CD1c-positive myeloid dendritic cell (primary cell): Measurements from ENCODE around the gene TRHDE.
A peak's percentile ranks its signal among the peaks of the same experiment; 100 is the strongest.

ENCODE experiments used
- DNase-seq: peaks from one replicate; pipeline ENCODE4 v3.0.0-alpha.2; 2016; ENCODE audit errors: extremely low spot score

TRHDE gene

DNA sequence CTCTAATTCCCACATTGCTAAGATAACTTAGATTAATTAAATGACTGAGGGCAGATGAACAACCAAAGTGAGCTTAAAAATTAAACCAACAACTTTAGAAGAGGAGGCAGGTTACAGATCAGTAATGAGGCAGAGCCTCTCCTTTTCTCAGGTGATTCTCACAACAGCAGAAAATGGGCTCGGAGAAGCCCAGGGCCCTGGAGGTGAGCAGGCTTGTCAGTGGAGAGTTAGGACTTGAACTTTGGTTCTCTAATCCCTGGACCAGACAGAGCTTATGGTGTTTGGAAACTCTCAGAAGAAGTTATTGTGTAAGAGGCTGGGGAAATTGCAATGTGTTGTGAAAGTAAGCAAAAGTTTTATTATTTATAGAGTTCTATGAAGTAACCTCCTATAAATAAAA lies 2.8 kb downstream of the TRHDE start:
- DNase-seq: peak; percentile 31

DNA sequence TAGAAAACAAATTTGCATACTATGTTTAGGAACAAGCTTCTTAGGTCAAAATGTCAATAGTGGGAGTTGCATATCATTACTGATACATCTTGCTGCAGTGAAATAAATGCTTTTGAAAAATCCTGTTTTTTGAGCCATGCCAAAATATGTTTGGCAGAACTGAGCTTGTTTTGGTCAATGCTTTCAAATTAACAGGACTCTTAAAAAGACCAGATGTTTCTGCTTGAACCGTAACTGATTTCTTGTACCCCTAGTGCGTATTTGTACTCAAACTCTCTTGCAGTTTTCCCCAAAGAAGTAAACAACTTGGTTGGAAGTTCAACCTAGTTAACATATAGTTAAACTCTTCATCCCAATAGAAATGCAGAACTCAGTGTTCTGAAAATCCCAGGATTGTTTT lies 3.4 kb downstream of the TRHDE start:
- no peak for DNase-seq

DNA sequence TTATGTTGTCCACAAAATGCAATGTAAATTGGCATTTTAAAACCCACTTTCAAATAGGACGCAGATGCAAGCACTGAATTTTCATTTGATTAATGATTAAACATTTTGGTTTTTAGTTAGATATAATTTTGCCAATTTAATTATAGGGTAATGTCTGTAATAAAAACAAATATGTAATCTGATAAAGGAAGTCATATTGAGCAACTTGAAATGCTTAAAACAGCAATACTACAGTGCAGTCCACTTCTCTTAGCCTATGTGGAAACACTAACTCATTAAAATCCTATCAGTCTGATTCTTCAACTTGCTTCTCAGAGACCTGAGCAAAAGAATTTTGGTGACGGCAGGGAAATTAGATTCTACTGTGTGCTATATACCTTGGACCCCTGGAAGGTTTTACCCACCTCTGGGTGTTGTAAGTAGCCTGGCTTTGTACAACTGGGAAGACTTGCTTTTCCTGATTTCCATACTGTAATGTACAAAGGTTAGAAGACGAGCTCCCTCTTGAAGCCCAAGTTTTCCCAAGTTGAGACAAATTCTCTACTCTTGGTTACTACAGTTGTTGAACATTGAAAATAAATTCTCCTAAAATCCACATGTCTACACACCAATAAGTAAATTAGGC lies 4.1 kb downstream of the TRHDE start:
- DNase-seq: no peak

DNA sequence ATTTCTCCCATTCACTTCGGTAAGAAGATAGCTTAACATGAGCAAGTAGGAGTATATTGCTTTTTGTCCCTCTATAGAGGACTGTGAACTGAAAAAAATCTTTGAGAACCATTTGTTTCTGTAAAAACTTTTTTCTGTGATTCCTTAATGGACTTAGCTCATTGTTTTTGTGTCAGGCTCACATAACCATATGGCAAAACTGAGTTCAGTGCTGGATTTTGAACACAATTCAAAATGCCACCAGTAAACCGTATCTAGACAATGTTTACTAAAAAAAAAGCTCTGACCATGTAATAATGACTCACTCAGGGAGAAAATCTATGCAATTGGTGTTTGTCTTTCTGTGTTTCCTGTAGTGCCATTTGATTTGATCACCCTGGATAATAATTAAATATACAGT lies 5.2 kb downstream of the TRHDE start:
- no peak for DNase-seq

DNA sequence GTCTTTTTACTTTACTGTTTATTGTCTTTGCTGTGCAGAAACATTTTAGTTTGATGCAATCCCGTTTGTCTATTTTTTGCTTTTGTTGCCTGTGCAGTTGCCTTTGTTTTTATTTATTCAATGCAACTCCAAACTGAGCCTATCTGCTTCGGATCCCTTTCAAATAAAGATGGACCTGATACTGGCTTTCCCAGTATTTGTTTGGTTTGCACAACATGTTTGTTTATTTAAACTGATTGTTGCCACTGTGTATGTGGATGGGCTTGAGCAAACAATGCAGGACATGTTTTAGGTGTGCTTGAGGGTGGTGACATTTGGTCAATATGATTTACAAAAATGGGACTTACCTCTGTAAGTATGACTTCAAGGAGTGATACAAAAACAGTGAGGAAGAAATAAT lies 6.7 kb downstream of the TRHDE start:
- no peak for DNase-seq

DNA sequence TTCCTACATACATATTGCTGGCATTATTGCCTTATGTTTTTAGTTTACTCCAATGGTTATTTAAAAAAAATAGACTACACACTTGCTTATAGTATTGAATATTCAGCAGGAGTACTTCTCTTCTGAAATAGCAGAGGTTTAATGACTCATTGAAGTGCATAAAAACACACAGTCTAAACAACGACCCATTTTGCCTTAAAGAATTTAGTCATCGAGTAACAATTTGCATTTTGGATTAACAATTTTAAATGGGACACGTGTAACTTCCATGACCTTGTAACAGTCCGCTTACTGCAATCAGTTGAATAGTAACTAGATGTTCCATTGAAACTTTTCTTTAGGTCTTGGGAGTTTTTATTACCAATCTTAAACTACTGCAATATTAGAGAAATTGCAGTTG lies 9.0 kb downstream of the TRHDE start:
- no peak for DNase-seq

DNA sequence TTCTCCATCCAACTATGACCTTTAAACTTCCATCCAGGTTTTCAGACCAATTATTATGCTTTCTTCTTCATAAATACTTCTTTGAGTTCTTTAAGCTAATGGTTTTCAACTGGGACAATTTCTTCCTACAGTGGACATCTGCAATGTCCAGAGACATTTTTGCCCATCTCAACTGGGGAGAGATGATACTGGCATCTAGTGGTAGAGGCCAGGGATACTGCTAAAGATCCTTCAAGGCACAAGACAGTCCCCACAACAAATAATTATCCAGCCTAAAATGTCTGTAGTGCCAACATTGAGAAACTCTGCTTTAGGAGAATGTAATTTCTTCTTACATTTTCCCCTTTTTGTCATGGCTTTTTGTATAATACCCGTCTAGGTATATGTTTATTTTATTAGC lies 10.6 kb downstream of the TRHDE start:
- no peak for DNase-seq

DNA sequence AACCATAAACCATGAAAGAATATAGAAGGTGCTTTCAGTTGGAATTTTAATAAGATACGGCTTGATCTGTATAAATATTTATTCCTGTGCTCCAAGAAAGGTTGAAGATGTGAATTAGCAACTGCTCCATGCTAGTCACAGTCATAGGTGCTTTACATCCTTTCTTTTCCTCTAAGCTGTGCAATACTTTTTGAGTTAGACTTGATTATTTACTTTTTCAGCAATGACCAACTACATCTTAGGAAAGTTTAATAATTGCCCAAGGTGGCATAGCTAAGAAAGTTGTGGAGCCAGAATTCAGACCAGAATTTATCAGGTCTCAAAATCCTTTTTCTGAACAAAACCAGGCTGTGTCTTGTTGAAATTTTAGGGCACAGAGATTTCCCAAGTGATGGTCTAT lies 13.7 kb downstream of the TRHDE start:
- no peak for DNase-seq

DNA sequence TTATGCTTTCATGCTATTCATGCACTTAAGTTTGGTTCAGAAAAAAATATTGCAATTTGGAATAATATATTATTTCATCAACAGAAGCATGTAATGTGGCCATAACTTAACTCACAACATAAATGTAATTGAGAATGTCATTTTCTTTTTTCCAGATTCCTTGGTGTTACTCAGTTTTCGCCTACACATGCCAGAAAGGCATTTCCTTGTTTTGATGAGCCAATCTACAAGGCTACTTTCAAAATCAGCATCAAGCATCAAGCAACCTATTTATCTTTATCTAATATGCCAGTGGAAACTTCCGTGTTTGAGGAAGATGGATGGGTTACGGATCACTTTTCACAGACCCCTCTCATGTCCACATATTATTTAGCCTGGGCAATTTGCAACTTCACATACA lies 14.4 kb downstream of the TRHDE start:
- DNase-seq: no peak

DNA sequence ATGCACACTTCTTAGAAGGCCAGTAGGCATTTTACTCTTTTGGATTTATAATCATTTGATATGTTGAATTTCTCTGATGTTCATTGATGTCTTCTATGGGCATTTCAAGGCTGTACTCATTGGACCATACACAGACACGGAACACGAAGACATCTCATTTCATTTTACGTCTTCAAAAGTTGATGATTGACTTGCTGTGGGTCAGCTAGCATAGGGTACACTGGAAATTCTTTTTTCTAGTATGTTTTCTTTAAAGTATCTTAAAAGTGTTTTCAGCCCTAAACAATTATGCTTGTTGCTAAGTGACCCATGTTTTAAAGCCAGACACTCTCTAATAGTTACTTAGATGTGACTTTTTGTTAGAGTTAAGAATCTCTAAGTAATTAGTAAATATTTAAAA lies 16.3 kb downstream of the TRHDE start:
- no peak for DNase-seq

DNA sequence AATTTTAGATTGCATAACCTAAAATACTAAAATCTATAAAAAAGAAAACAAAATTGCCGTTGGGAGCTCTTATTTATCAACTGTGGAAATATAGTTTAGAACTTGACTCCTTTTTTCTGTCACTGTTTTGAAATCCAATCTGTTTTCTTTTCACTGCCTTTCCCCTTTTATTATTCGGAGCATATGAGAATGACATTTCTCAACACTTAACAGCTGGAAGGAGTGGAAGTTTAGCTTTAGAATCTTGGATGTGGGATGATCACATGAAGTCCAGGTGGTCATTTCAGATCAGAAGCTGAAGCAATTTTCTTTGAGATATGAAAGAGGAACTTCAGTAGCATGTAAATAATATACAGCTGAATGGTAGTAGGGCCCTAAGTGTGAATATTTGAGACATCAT lies 16.7 kb downstream of the TRHDE start:
- DNase-seq: no peak

DNA sequence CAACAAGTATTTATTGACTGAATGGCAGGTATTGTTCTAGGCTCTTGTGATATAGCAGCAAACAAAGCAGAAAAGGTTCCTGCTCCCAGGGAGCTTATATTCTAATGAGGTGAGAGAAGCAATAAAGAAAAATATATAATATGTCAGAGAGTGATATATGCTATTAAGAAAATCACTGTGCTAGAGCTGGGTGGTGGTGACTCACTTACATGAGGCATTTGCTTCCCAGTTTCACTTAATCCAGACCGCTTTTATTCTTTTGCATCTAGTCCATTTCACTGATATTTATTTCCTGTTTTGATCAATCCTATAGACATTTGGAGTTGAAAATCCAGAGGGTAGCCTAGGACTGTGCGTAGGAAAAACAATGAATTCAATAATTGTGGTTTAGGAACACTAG lies 17.5 kb downstream of the TRHDE start:
- no peak for DNase-seq

DNA sequence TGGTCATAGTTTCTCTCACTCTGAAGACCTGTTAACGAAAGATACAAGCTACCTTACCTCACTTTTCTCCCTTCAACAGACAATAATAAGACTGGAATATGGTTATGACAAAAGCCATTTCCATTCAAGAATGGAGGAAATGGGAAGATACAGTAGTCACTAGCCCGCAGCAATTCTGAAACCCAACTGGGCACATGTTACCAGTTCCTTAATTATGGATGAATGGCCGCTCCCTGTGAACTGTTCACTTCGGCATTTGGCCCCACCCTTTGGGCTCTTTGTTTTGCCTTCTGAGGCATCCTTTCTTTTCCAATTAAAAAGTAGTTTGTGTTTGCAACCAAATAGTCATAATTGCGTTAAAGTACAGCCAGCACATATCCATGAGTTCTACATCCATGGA lies 19.0 kb downstream of the TRHDE start:
- DNase-seq: no peak

DNA sequence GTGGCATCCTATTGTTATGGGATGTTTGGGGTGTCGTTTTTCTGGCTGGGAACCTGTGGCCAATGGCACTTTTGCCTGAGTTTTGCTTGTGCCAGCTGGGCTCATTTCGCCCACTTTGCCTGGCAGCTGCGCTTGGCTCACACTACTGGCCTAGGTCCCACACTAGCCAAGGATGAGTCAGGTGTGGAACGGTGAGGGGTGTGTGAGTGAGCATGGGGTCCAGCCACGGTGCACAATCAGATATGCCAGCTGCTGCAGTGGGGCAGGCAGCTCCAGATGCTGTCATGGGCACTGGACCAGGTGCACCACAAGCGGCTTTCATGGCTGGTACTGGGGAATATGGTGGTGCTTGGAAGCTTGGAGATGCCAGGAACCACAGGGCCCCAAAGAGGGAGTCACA lies 21.5 kb downstream of the TRHDE start:
- DNase-seq: no peak

DNA sequence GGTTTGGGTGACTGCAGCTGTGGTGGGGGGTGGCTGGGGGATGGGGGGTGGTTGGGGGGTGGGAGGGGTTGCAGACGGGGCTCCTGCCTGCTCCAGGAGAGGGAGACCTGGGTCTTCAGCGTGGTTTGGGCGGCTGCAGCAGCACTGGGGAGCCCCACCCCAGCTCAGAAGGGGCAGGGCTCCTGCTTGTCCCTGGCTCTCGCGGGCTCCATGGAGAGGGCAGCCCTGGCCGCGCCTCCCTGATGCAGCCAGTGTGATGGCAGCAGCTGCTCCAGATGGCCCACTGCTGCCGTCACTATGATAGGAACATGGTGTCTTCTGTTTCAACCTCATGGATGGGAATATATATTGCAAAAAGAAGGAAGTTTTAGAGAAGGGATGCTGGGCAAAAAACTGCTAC lies 22.9 kb downstream of the TRHDE start:
- DNase-seq: no peak

DNA sequence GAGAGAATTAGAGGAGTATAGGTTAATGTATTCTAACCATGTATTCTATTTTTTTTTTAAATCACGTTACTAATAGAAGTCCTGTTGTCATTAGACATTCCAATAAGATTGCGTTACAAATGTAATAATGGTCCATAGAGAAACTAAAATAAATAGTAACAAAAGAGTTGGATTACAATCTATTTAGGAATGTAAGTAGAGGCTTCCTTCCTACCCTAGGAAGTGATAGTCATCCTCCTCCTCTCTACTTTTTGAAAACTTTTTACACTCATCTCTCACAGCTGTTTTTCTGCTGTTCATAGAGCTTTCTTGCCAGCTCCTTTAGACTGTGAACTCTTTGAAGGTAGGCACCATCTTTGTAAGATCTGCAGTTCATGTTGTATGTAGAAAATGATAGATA lies 23.6 kb downstream of the TRHDE start:
- no peak for DNase-seq

DNA sequence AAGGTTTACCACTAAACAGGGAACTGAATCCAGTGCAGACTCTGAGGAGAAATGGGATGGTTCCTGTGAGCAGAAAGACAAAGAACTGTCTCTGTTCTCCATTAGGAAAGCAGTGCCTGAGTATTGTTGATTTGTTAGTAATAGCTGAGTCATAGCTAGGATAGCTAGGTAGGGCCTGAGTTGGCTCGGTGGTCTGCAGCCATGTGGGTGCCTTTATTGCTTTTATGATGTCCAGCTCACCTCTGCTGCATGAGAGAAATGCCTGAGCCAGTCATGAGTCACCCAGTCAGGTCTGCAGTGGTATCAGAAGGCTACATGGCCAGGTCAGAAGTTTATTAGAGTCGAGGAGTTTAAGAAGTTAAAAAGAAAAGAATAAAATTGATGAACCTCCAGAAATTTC lies 24.2 kb downstream of the TRHDE start:
- DNase-seq: no peak

DNA sequence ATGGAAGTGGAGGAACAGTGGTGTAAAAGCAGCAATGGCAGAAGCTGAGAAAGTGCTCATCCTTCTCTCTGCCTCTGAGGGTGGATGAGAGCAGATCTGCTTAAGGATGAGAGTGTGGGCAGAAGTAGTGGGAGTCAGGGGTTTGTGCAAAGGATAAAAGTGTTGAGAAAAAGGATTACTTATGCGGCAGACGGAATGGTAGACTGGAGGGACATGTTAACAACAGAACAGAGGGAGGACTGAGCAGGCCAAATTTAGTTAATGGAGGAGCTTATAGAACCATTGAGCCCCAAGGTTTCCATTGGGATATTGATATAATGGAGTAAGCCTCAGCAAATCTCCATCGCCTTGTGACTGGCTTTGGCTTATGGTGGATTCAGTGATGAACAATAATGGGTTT lies 25.5 kb downstream of the TRHDE start:
- no peak for DNase-seq

DNA sequence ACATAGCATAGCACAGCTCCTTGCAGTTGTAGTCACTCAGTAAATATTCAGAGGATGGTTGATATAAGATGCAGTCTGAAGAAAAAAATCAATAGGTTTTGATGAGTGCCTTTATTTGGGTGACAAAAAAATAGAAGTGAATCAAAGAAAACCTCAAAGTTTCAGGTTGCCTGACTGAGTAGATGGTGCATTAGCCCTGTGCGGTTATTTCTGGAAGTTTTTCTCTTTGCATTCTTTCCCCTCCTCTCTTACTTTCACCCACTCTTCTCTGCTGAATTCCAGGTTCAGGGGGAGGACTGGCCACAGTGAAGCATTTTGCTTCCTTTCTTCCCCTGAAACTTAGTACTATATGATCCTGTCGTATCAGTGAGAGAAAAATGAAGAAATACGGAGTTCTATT lies 28.6 kb downstream of the TRHDE start:
- no peak for DNase-seq

DNA sequence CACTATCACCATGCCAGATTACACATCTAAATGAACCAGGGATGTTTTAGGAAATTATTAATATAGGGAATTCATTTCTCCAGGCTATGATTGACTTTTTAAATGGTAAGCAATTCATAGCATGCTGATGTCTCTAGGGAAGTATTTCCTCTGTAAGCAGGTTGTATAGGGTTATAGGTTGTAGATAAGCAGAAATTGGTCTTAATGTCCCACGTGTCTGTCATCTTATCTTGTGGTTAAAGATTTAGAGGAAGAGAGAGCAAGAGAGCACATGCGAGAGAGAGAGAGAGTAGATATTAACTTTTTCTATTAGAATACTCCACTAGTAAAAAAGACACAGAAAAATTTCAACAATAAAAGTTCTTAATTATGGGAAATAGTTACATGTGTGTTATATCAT lies 32.6 kb downstream of the TRHDE start:
- no peak for DNase-seq

DNA sequence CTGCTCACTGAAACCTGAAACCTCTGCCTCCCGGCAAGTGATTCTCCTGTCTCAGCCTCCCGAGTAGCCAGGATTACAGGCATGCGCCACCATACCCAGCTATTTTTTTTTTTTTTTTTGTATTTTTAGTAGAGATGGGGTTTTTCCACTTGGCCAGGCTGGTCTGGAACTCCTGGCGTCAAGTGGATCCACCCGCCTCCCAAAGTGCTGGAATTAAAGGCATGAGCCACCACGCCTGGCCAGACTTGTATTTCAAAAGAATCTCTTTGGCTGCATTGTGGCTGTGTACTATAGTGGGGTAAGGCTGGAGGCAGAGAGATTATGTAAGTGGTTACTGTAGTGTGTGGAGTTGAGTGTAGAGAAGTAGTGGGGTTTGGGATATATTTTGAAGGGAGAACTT lies 35.1 kb downstream of the TRHDE start:
- no peak for DNase-seq

DNA sequence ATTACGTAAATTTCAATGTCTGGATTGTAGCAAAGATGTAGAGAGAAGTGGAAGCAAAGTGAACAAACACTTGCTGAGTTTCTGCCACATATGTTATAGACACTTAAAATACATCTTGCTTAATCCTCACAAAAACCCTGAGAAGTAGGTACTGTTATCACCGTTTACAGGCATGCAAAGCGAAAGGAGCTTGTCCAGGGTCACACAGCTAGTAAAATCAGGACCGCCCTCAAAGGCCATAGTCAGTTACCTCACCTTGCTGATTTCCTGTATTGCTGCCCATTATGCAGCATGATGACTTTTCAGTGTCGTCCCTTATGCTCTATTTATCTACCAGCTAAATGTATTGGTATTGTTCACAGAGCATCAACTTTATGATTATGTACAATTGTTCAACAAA lies 39.8 kb downstream of the TRHDE start:
- DNase-seq: no peak

DNA sequence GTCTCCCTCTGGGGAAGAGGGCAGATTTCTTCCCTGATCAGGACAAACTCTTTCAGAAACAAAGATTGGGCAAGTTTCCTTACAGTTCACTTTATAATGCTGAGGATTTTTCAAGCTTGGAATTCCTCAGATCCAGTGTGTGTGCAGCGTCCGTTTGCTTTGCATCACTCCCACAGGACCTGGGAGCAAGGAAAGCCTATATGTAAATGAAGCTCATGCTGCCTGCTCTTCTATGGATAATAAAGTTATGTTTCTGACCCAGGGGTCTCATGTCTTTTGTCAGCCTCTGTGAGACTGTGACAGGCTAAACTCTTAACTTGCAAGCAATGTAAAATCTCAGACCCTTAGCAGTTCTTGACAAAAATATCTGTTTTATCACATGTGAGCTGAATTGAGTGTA lies 41.6 kb downstream of the TRHDE start:
- DNase-seq: no peak

DNA sequence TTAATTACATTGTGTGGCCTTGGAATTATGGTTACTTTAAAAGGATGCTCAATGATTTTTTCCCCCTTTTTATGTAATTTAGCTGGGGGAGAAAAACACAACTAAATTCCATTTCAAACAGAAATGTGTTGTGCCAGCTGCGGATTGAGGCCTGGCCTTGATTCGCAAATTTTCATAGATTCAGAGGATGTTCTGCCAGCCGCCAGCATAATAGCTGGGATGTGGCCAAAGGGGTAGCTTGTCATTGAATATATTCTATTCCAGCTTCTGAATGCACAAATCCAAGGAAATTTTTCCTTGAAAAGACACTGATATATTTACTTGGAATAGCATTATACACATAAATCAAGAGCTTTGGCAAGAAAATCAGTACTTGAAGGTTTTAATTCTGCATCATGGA lies 43.7 kb downstream of the TRHDE start:
- DNase-seq: no peak

DNA sequence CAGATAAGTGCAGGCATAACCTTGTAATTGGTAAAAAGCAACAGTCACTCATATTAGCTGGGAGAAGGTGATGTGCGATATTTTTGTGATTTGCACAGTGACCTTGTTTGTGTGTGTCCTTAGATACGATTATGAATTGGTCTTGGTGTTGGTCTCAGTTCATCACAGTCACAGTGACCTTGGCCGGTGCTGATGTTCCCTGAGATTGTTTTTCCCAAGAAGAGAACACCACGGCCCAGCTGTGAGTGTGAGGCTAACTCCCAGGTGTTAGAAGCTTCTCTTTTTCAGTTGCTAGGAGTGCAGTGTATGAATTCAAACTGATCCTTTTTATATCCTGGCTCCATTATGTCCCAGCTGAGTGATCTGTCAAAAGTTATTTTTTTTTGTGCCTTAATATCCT lies 46.2 kb downstream of the TRHDE start:
- no peak for DNase-seq
